Airway epithelial cell (primary cell): ENCODE measurements around the gene HIC2. TPM values are rescaled to one million over a fixed set of nuclear protein-coding genes. Genes with fewer than 3 reads are reported as not detected.

Experiments
- total RNA-seq: library from RNA; depleted of rRNA; stranded (reverse); fragments of >200 nt; gene quantifications from 2 replicates; pipeline ENCODE4 v1.2.3, GENCODE V29; 2015

HIC2 gene, protein sequence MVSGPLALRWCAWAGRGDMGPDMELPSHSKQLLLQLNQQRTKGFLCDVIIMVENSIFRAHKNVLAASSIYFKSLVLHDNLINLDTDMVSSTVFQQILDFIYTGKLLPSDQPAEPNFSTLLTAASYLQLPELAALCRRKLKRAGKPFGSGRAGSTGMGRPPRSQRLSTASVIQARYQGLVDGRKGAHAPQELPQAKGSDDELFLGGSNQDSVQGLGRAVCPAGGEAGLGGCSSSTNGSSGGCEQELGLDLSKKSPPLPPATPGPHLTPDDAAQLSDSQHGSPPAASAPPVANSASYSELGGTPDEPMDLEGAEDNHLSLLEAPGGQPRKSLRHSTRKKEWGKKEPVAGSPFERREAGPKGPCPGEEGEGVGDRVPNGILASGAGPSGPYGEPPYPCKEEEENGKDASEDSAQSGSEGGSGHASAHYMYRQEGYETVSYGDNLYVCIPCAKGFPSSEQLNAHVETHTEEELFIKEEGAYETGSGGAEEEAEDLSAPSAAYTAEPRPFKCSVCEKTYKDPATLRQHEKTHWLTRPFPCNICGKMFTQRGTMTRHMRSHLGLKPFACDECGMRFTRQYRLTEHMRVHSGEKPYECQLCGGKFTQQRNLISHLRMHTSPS
- total RNA-seq: 3.3 and 4.4 TPM in 2 replicates

DNA sequence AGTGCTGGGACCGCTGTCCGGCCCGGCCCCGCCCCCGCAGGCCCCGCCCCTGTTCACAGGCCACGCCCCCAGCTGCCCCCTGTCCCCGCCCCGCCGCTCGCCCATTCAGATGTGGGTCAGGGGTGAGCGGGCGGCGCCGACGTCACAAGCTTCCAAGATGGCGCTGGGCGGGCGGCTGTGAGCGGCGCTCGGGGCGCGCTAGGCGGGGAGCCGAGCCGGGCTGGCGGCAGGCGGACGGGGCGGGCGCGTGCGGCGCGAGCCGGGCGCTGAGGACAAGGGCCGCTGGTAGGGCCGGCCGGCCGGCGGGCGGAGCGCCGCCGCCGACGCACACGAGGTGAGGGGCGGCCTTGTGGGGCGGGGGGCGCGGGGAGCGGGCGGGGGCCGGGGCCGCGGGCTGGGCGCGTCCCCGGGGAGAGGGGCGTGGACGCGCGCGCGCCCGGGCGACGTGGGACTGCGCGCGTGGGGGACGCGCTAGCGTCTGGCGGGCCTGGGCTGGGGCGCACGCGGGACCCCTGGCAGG, at the start of gene HIC2:
TSS of gene HIC2 (plus strand) at position 145 of the 520 bp plus-strand sequence. CDS start 25,461 bp downstream, outside the sequence.

DNA sequence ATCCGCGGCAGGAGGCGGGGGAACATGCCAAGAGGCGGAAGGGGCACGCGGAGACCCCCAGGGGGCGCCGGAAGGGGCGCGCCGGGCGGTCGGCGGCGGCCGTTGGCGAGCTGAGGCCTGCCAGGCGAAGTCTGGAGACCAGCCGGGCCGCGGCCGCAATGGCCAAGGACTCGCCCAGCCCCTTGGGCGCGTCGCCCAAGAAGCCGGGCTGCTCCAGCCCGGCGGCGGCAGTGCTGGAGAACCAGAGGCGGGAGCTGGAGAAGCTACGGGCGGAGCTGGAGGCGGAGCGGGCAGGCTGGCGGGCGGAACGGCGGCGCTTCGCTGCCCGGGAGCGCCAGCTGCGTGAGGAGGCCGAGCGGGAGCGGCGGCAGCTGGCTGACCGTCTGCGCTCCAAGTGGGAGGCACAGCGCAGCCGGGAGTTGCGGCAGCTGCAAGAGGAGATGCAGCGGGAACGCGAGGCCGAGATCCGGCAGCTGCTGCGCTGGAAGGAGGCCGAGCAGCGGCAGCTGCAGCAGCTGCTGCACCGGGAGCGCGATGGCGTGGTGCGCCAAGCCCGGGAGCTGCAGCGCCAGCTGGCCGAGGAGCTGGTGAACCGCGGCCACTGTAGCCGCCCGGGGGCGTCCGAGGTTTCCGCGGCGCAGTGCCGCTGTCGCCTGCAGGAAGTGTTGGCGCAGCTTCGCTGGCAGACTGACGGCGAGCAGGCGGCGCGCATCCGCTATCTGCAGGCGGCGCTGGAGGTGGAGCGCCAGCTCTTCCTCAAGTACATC, 33.3 kb upstream of the HIC2 start, which contains the start of gene RIMBP3B:
TSS of gene RIMBP3B (plus strand) at position 51 of the 767 bp plus-strand sequence. CDS start at position 159, 108 bp downstream.

DNA sequence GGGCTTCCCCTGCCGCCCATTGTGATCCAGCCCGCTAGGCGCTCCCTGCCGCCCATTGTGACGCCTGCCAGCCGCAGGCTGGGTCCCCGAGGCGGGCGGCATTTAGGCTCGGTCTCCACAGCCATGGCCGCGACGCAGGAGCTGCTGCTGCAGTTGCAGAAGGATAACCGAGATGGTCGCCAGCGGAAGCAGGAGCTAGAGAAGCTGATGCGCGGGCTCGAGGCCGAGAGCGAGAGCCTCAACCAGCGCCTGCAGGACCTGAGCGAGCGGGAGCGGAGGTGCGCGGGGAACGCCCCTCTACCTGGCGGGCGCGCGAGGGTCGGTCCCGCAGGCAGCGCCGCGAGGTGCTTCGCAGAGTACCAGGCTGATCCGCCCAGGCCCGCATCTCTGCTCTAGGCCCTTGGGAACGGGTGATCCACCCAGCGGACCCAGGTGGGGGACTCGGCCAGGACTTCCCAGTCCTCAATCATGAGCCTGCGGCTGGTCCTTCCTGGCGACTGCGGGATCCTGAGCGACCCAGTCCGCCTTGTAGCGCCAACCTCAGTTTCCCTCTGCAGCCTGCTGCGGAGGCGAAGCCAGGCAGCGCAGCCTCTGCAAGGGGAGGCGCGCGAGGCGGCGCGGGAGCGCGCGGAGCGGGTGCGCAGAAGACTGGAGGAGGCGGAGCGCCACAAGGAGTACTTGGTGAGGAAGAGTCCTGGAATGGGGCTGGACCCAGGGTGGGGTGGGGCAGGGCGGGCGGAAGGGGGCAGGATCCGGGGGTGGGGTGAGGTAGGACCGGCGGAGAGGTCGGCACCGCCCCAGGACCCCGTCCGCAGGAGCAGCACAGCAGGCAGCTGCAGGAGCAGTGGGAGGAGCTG, 50.4 kb downstream of the HIC2 start, which contains the start of gene TMEM191C:
TSS of gene TMEM191C (plus strand) at position 51 of the 857 bp plus-strand sequence. CDS start at position 124, 73 bp downstream.

Other genes with a start within 250 kb of the HIC2 start
- gene RIMBP3B, start 33.6 kb upstream of the HIC2 start, total RNA-seq: 0.14 TPM in 2 replicates
- 1.5 and 3.8 TPM in 2 replicates for gene TMEM191C, start 50.0 kb downstream of the HIC2 start, total RNA-seq
- 0.14 TPM in 1 of 2 replicates, not detected in the other for gene RIMBP3C, start 134.1 kb downstream of the HIC2 start, total RNA-seq
- 68.7 and 82.6 TPM in 2 replicates for gene UBE2L3, start 150.3 kb downstream of the HIC2 start, total RNA-seq
- gene YDJC, start 212.7 kb downstream of the HIC2 start, total RNA-seq: 107 and 121 TPM in 2 replicates
- gene CCDC116, start 215.4 kb downstream of the HIC2 start, total RNA-seq: not detected in 2 replicates
- gene SDF2L1, start 224.9 kb downstream of the HIC2 start, total RNA-seq: 77.9 and 95.8 TPM in 2 replicates
- gene PPIL2, start 248.6 kb downstream of the HIC2 start, total RNA-seq: 20.8 and 30.8 TPM in 2 replicates